Trophoblast cell (in vitro differentiated cells and primary cell): Measurements from ENCODE around the gene BLVRB.
"Not testable (repeated sequence)": the region's sequence is repeated elsewhere in the genome, so short reads cannot be mapped to it uniquely, and the experiment has no call there.

Experiments
- DNase-seq, 2 donors: peaks; one replicate each; pipeline ENCODE4 v3.0.0-alpha.2; 2016
- H2AFZ ChIP-seq: 2 replicates; pipeline ENCODE4 v1.6.1; 2013; ENCODE audit warnings: low read length, moderate library complexity, mild to moderate bottlenecking; ENCODE audit not compliant: insufficient read depth, poor library complexity
- H2AK5ac ChIP-seq: 2 replicates; pipeline ENCODE4 v1.6.1; 2013; ENCODE audit warnings: mild to moderate bottlenecking, low read length
- H2BK120ac ChIP-seq: 2 replicates; pipeline ENCODE4 v1.6.1; 2013; ENCODE audit warnings: low read length, mild to moderate bottlenecking, moderate library complexity; ENCODE audit not compliant: insufficient read depth, poor library complexity
- H2BK12ac ChIP-seq: 2 replicates; pipeline ENCODE4 v1.6.1; 2013; ENCODE audit warnings: mild to moderate bottlenecking, low read length, moderate library complexity
- H2BK5ac ChIP-seq: 2 replicates; pipeline ENCODE4 v1.6.1; 2013; ENCODE audit warnings: low read length, low read depth, moderate library complexity, mild to moderate bottlenecking; ENCODE audit not compliant: poor library complexity
- H3K14ac ChIP-seq: 2 replicates; pipeline ENCODE4 v1.6.1; 2013; ENCODE audit warnings: mild to moderate bottlenecking, low read length
- H3K18ac ChIP-seq: 2 replicates; pipeline ENCODE4 v1.6.1; 2013; ENCODE audit warnings: mild to moderate bottlenecking, low read length
- H3K23ac ChIP-seq: 2 replicates; pipeline ENCODE4 v1.6.1; 2013; ENCODE audit warnings: low read length
- H3K27ac ChIP-seq: 2 replicates; pipeline ENCODE4 v1.5.1; 2013; ENCODE audit warnings: low read depth, mild to moderate bottlenecking, inconsistent platforms, low read length, moderate library complexity
- H3K27me3 ChIP-seq: 2 replicates; pipeline ENCODE4 v1.6.1; 2013; ENCODE audit warnings: inconsistent platforms, mild to moderate bottlenecking, low read length, moderate library complexity; ENCODE audit not compliant: insufficient read depth
- H3K36me3 ChIP-seq, 2 experiments: 1 replicate in 1 of 2; 2 replicates in 1 of 2; pipeline ENCODE4 v1.6.1; 2013; ENCODE audit warnings: low read length in 2 of 2, mild to moderate bottlenecking in 2 of 2, moderate library complexity in 1 of 2; ENCODE audit not compliant: insufficient read depth in 2 of 2, control insufficient read depth in 1 of 2
- H3K4ac ChIP-seq: 2 replicates; pipeline ENCODE4 v1.6.1; 2013; ENCODE audit warnings: low read depth, mild to moderate bottlenecking, low read length, moderate library complexity
- H3K4me1 ChIP-seq, 2 experiments: 1 replicate in 1 of 2; 2 replicates in 1 of 2; pipeline ENCODE4 v1.6.1; 2013; ENCODE audit warnings: low read length in 2 of 2, mild to moderate bottlenecking in 2 of 2, moderate library complexity in 1 of 2; ENCODE audit not compliant: insufficient read depth in 2 of 2, control insufficient read depth in 1 of 2
- H3K4me2 ChIP-seq: 2 replicates; pipeline ENCODE4 v1.6.1; 2013; ENCODE audit warnings: inconsistent platforms, mild to moderate bottlenecking, low read length, moderate library complexity
- H3K4me3 ChIP-seq: 2 replicates; pipeline ENCODE4 v1.5.1; 2013; ENCODE audit warnings: mild to moderate bottlenecking, low read depth, low read length, inconsistent platforms
- H3K79me1 ChIP-seq: one replicate; pipeline ENCODE4 v1.6.1; 2013; ENCODE audit warnings: low read length
- H3K79me2 ChIP-seq: 2 replicates; pipeline ENCODE4 v1.6.1; 2013; ENCODE audit warnings: low read length, mild to moderate bottlenecking; ENCODE audit not compliant: control insufficient read depth, insufficient read depth, poor library complexity
- H3K9ac ChIP-seq: 2 replicates; pipeline ENCODE4 v1.6.1; 2013; ENCODE audit warnings: mild to moderate bottlenecking, low read length
- H3K9me3 ChIP-seq: 2 replicates; pipeline ENCODE4 v1.6.1; 2013; ENCODE audit warnings: low read depth, mild to moderate bottlenecking, control low read depth, inconsistent platforms, low read length; ENCODE audit not compliant: insufficient read depth
- H4K12ac ChIP-seq: 2 replicates; pipeline ENCODE4 v1.6.1; 2013; ENCODE audit warnings: low read depth, mild to moderate bottlenecking, low read length, moderate library complexity
- H4K8ac ChIP-seq: 2 replicates; pipeline ENCODE4 v1.6.1; 2013; ENCODE audit warnings: low read depth, mild to moderate bottlenecking, low read length, moderate library complexity
- H4K91ac ChIP-seq: one replicate; pipeline ENCODE4 v1.6.1; 2013; ENCODE audit warnings: low read depth, mild to moderate bottlenecking, low read length, moderate library complexity
- WGBS: extraction: QIAGEN DNeasy Blood & Tissue Kit; methylation state at CpG from one replicate; pipeline ENCODE4 v1.1.7; 2013; ENCODE audit warnings: missing lambda C conversion rate; ENCODE audit not compliant: insufficient read length, insufficient coverage; ENCODE audit errors: extremely low coverage; 5-methylcytosine and 5-hydroxymethylcytosine counted together

Gene BLVRB

DNA sequence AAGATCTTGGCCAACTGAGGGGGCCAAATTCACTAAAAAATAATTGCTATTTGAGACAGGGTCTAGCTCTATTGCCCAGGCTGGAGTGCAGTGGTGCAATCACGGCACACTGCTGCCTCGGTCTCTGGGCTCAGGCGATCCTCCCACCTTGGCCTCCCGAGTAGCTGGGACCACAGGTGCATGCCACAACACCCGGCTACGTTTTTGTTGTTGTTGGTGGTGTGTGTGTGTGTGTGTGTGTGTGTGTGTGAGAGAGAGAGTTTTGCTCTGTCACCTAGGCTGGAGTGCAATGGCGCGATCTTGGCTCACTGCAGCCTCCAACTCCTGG is 57.0 kb downstream of the BLVRB start:
- no CpG with 5 or more reads among the region's 8 CpGs for WGBS
- H3K27me3 ChIP-seq, H3K4me2 ChIP-seq, H2BK5ac ChIP-seq, H3K23ac ChIP-seq, H3K27ac ChIP-seq, H2BK12ac ChIP-seq, H3K4me3 ChIP-seq, H2AFZ ChIP-seq, H4K12ac ChIP-seq, DNase-seq, H4K8ac ChIP-seq, H3K9me3 ChIP-seq, H3K9ac ChIP-seq, H2BK120ac ChIP-seq, H2AK5ac ChIP-seq, H3K14ac ChIP-seq, H3K4ac ChIP-seq, H3K79me2 ChIP-seq, H3K36me3 ChIP-seq, H3K18ac ChIP-seq, H4K91ac ChIP-seq, H3K4me1 ChIP-seq, H3K79me1 ChIP-seq: not testable (repeated sequence)

DNA sequence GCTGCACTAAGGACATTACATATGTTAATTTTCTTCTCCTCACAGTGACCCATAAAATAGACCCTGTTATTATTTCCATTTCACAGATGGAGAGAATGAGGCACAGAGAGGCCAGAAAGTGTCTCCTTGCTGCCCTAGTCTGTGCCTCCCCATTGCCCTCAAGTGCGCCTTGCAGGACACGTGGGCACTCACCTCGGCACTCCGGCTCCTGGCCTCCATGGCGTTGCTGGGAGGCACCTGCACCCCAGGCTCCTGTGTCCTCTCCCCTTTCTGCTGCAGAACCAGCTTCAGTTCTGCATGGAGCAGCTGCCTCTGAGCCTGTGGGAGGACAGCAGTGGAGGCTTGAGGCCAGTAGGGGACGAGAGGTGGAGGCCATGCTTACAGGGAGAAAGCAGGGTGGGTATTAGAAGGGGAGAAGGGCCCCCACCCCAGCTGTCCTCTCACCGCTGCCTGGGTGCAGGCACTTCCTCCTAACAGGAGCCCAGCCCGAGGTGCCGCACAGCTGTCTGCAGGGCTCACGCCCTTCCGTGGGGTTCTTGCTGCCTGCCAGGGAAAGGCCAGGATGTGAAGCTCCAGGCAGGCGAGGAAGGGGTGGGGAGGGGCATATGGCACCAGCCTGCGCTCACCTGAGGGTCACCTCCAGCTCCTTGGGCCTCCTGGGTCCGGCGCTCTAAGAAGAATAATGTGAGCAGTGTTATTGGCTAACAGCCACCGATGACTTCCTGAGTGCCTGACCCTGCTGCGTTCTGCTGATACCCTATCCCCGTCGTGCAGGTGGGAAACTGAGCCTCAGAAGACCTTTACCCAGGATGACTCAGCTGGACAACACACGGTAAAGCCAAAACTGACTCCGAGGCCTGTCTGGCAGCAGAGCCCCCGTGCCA is 57.6 kb downstream of the BLVRB start:
- Histone ChIP-seq H3K79me1 (peaks cover 7% of the 10 kb centered on the region), H2BK5ac (no peak overlapping the region), H4K8ac (no peak overlapping the region), H3K14ac (no peak overlapping the region), H2BK120ac (no peak overlapping the region), H3K9ac (no peak overlapping the region), H3K4me1 (no peaks in the 10 kb centered on the region), H3K27ac (no peak overlapping the region), H3K79me2 (no peaks in the 10 kb centered on the region), H3K27me3 (no peaks in the 10 kb centered on the region), H3K9me3 (peaks cover 2% of the 10 kb centered on the region), H2AK5ac (no peak overlapping the region), H3K23ac (no peak overlapping the region), H3K4me3 (no peak overlapping the region), H3K4ac (no peak overlapping the region), H3K36me3 (no peaks in the 10 kb centered on the region), H3K4me2 (no peak overlapping the region), H2BK12ac (no peak overlapping the region), H4K12ac (no peak overlapping the region), H2AFZ (no peak overlapping the region), H4K91ac (no peak overlapping the region), H3K18ac (no peak overlapping the region)
- WGBS = no CpG with 5 or more reads among the region's 22 CpGs
- DNase-seq = no peak

DNA sequence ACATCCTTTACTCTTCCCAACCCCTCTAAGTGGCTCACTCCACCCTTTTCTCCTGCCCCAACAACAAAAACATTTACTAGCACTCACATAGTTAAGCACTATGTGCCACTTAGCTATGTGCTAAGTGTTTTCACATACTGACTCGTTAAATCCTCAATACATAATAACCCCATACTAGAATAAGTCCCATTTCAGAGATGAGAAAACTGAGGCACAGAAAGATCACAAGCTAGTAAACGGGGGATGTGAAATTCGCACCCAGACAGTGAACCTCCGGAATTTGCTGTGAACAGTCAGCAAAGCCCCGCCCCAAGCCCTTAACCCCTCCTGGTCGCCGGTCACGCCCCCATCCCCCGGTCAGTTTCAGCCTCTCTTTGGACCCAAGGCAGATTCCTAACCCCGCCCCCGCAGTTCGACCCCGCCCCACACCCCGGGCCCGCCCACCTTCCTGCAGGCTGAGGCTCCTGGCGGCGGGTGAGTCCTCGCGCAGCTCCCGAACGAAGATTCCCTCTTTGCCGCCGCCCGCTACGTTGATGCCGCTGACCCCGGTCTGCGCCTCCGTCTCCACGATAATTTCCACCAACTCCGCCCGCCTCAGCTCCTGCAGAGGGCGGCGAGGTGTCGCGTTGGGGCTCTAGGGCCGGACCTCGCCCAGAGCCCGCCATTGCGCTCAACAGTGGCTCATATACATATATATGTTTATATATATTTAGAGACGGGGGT is 62.1 kb downstream of the BLVRB start:
- Histone ChIP-seq H2BK120ac (peak overlapping the region; percentile 11), H2BK5ac (peak overlapping the region; percentile 26), H2AFZ (peak overlapping the region; percentile 56), H3K79me2 (no peaks in the 10 kb centered on the region), H3K18ac (peak overlapping the region; percentile 37), H3K36me3 (no peaks in the 10 kb centered on the region), H3K4me3 (peak overlapping the region; percentile 75), H2BK12ac (no peak overlapping the region), H3K4me2 (peak overlapping the region; percentile 97), H3K4me1 (peaks cover 0 to 2% of the 10 kb centered on the region in 2 experiments), H3K4ac (no peak overlapping the region), H3K23ac (no peak overlapping the region), H2AK5ac (peak overlapping the region; percentile 22), H3K14ac (peak overlapping the region; percentile 91), H3K9me3 (peaks cover 3% of the 10 kb centered on the region), H4K12ac (peak overlapping the region; percentile 86), H4K91ac (peak overlapping the region; percentile 72), H4K8ac (peak overlapping the region; percentile 74), H3K27me3 (no peaks in the 10 kb centered on the region), H3K79me1 (peaks cover 7% of the 10 kb centered on the region), H3K27ac (peak overlapping the region; percentile 27), H3K9ac (peak overlapping the region; percentile 81)
- peak; percentile 80 to 85 for DNase-seq
- whole genome bisulfite sequencing = no CpG with 5 or more reads among the region's 41 CpGs

DNA sequence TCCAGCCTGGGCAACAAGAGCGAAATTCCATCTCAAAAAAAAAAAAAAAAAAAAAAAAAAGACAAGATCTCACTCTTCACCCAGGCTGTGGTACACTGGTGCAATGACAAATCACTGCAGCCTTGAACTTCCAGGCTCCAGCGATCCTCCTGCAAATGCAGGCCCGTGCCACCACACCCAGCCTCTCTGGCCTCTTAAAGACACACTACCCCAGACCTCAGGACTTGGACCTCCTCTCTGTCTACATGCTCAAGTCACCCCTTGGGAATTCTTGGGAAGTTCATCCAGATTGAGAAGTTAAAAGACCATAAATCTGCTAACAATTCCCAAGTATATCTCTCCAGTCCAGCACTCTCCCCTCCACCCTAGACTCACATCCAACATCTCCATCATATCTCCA is 65.0 kb downstream of the BLVRB start:
- no peak for DNase-seq
- no CpG with 5 or more reads among the region's 3 CpGs for WGBS

More for the DNA sequence above, 65.0 kb downstream of the BLVRB start:
- Histone ChIP-seq H3K9me3 (peaks cover 4% of the 10 kb centered on the region), H3K36me3 (no peaks in the 10 kb centered on the region), H3K27me3 (no peaks in the 10 kb centered on the region), H2BK12ac (no peak overlapping the region), H2BK120ac (no peak overlapping the region), H3K4me2 (no peak overlapping the region), H2AK5ac (no peak overlapping the region), H3K18ac (no peak overlapping the region), H3K4ac (no peak overlapping the region), H4K91ac (no peak overlapping the region), H3K4me3 (no peak overlapping the region), H3K79me1 (peaks cover 7% of the 10 kb centered on the region), H2AFZ (no peak overlapping the region), H3K4me1 (peaks cover 0 to 3% of the 10 kb centered on the region in 2 experiments), H3K23ac (no peak overlapping the region), H3K79me2 (no peaks in the 10 kb centered on the region), H4K8ac (no peak overlapping the region), H2BK5ac (no peak overlapping the region), H3K14ac (no peak overlapping the region), H4K12ac (no peak overlapping the region), H3K9ac (no peak overlapping the region), H3K27ac (no peak overlapping the region)
